ENCODE results near the gene NSMCE4A.
"Not testable (repeated sequence)": the region's sequence is repeated elsewhere in the genome, so short reads cannot be mapped to it uniquely, and the experiment has no call there.

DNA sequence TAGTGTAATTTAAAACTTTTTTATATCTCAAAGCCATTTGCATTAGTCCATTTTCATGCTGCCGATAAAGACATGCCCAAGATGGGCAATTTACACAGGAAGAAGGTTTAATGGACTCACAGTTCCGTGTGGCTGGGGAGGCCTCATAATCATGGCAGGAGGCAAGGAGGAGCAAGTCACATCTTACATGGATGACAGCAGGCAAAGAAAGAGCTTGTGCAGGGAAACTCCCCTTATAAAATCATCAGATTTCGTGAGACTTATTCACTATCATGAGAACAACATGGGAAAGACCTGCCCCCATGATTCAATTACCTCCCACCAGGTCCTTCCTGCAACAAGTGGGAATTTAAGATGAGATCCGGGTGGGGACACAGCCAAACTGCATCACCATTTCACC, 16.7 kb upstream of the NSMCE4A start:
- TF ChIP-seq EP300 (IDR thresholded peaks at IDR 0.05; ENCODE audit: borderline replicate concordance in 1 of 2, low read depth in 2 of 2, low read length in 2 of 2); RAD21 (IDR thresholded peaks at IDR 0.05 in 1 of 2, conservative IDR thresholded peaks at IDR 0.05 in 1 of 2; ENCODE audit: low read depth in 2 of 2, low read length in 2 of 2); POLR2A (IDR thresholded peaks at IDR 0.05; ENCODE audit: control extremely low read depth in 1 of 2, low read depth in 2 of 2, low read length in 2 of 2); POLR2AphosphoS5 (IDR thresholded peaks at IDR 0.05; ENCODE audit: low read depth, low read length): not testable (repeated sequence)

Data from H1 (cell line).